Stimulated activated CD8-positive, alpha-beta memory T cell treated with anti-CD3 and anti-CD28 coated beads, Interleukin-7, amount 100 ng/mL, for 1 hour (primary cell): ENCODE results near the gene ZNF491.
"Not testable (repeated sequence)": the region's sequence is repeated elsewhere in the genome, so short reads cannot be mapped to it uniquely, and the experiment has no call there.

Experiments
- DNase-seq, 2 donors: peaks; one replicate each; pipeline ENCODE4 v3.0.0-alpha.2; 2020; ENCODE audit warnings: low read depth in 2 of 2

The ZNF491 gene

GRCh38 chr19:11798391-11799330 lies at the start of gene ZNF491:
TSS of gene ZNF491 (plus strand) at chr19:11798523. CDS start at chr19:11805954, 7,431 bp downstream.
- peak; percentile 58 to 70 for DNase-seq

- DNase-seq = no peak
These were observed 48.6 kb upstream of the ZNF491 start for GRCh38 chr19:11749751-11750150.

- no peak for DNase-seq
These were observed 46.0 kb upstream of the ZNF491 start for GRCh38 chr19:11752244-11752736.

GRCh38 chr19:11754663-11755062 lies 43.7 kb upstream of the ZNF491 start:
- DNase-seq = no peak

GRCh38 chr19:11756965-11757364 lies 41.4 kb upstream of the ZNF491 start:
- no peak for DNase-seq

GRCh38 chr19:11759805-11760204 lies 38.5 kb upstream of the ZNF491 start:
- no peak for DNase-seq

GRCh38 chr19:11763117-11763516 lies 35.2 kb upstream of the ZNF491 start:
- DNase-seq = no peak

GRCh38 chr19:11763611-11764010 lies 34.7 kb upstream of the ZNF491 start:
- DNase-seq = no peak

GRCh38 chr19:11766597-11767591 lies 31.4 kb upstream of the ZNF491 start, which contains the start of gene ZNF441:
TSS of gene ZNF441 (plus strand) at chr19:11767000. CDS start at chr19:11767194, 194 bp downstream.
- peak; percentile 88 to 89 for DNase-seq

GRCh38 chr19:11767633-11768133 lies 30.6 kb upstream of the ZNF491 start:
- DNase-seq = no peak

- no peak for DNase-seq
These were observed 28.3 kb upstream of the ZNF491 start for GRCh38 chr19:11769995-11770394.

- DNase-seq = not testable (repeated sequence)
These were observed 26.8 kb upstream of the ZNF491 start for GRCh38 chr19:11771520-11771919.

- not testable (repeated sequence) for DNase-seq
These were observed 21.7 kb upstream of the ZNF491 start for GRCh38 chr19:11776669-11777068.

- DNase-seq = no peak
These were observed 17.8 kb upstream of the ZNF491 start for GRCh38 chr19:11780431-11781020.

GRCh38 chr19:11781295-11782057 lies 16.8 kb upstream of the ZNF491 start:
- no peak for DNase-seq

- DNase-seq = no peak
These were observed 14.6 kb upstream of the ZNF491 start for GRCh38 chr19:11783767-11784166.

- DNase-seq = no peak
These were observed 14.0 kb upstream of the ZNF491 start for GRCh38 chr19:11784356-11784755.

- DNase-seq = no peak
These were observed 10.8 kb upstream of the ZNF491 start for GRCh38 chr19:11787536-11787935.

GRCh38 chr19:11792942-11793341 lies 5.4 kb upstream of the ZNF491 start:
- no peak for DNase-seq

- peak; percentile 46 to 48 for DNase-seq
These were observed 832 bp upstream of the ZNF491 start for GRCh38 chr19:11797491-11797890.
